ENCODE measurements around the gene HRH3.

The HRH3 gene

GRCh38 chr20:62228982-62229545 is 9.0 kb upstream of the HRH3 start:
- no peak for DNase-seq

DNA sequence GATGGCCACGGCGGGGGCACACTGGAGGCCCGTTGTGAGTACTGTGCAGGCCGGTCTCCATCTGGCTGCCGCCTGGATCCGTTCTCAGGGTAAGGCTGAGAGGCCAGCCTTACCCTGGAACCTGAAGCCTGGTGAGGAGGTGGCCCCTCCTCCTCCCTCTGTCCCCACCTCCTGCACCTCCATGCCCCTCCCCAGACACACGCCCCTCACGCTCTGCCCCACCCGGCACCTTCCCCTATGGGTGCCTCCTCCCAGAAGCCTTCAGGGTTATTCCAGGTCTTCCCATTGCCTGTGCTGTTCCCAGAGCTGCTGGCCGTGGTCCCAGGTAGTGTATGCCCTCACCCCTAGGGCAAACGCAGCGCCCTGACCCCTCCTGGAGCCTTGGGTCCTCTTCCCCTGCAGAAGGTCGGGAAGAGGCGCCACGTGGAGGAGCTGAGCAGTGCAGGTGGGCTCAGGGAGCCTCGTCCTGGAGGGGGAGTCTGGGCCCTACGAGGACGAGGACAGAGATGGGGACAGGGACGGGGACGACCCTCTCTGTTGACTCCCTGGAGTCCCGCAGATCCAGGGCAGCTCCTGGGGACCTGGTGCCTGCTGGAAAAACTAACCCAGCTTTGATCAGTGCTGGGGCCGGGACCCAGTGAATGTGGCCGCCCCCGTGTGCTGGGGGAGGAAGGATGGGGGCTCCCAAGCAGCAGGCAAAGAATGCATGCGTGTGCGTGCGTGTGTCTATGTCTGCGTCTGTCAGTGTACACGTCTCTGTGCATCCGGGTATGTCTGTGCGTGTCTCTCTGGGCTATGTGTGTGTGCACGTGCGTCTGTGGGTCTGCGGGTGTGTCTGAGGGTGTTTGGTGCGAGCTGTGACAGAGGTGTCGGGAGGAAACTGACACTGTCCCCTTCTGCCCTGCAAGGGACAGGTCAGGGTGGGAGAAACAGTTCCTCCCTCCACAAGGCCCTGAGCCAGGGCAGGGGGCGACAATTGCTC is 8.2 kb upstream of the HRH3 start:
- DNase-seq, result no peak

GRCh38 chr20:62227591-62227976 is 7.5 kb upstream of the HRH3 start:
- DNase-seq, result no peak

GRCh38 chr20:62226707-62227590 is 6.9 kb upstream of the HRH3 start:
- no peak for DNase-seq

- DNase-seq, result no peak
These were observed 6.0 kb upstream of the HRH3 start for GRCh38 chr20:62225820-62226635.

- DNase-seq, result no peak
These were observed 4.9 kb upstream of the HRH3 start for GRCh38 chr20:62225026-62225425.

DNA sequence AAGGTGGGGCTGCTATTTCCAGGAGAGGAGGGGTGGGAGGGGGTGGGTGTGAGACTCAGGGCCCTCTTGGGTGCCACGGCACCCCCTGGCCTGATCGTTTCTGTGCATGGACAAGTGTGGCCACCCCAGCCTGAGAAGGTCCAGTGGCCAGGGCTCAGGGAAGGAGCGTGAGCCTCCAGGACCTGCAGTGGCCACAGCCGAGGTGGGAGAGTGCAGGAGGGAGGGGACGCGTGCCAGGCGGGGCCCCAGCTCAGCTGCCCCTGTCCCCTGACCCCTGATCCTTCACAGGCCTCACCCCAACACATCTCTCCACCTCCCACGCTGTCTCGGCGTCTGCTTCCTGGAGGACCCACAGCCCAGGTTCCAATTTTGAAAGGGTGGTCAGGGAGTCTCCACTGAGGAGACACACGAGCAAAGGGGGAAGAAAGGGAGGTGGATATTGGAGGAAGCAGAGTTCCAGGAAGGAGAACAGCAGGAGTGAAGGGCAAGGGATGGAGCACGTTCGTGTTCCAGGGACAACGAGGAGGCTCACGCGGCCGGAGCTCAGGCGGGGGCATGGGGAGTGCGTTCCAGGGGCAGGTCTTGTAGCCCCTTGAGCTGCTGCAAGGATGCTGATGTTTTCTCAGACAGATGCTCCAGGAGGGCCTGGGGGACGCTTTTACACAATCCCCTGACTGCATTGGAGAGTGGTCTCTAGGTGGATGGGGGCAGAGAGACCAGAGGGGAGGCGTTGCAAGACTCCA is 4.2 kb upstream of the HRH3 start:
- DNase-seq, result no peak

DNA sequence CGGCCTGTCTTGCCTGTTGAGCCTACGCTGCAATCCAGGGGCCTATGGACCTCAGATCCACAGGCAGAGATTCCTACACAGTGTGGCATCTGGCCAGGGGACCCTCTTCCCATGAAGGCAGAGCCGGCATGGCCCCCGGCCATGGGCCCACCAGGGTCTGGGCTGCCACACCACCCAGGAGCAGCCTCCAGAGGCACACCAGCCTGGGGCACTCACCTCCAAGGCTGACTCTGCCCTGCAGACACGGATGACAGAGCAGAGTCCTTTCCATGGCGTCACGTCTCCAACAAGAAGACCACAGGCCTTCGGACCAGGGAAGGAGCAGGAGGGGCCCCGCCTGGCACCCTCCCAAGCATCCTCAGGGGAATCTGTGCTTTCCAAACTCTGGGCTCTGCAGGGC is 3.5 kb upstream of the HRH3 start:
- DNase-seq, result no peak

DNA sequence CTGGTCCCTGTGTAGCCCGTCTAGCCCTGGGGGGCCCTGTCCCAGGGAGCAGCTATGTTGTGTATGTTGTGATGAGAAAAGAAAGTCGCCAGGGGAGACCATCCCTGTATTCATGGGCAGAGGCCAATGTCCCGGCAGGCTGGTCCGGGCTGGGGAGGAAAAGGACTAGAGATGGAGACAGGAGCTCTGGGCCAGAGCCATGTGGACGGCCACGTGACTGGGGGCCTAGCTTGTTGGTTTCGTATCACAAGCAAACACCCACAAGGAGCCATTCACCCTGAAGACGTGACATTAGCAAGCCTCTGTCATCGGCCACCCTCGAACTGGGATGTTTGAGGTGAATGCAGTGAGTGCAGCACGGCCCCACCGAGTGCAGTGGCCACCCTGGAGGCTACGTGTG is 2.9 kb upstream of the HRH3 start:
- no peak for DNase-seq

DNA sequence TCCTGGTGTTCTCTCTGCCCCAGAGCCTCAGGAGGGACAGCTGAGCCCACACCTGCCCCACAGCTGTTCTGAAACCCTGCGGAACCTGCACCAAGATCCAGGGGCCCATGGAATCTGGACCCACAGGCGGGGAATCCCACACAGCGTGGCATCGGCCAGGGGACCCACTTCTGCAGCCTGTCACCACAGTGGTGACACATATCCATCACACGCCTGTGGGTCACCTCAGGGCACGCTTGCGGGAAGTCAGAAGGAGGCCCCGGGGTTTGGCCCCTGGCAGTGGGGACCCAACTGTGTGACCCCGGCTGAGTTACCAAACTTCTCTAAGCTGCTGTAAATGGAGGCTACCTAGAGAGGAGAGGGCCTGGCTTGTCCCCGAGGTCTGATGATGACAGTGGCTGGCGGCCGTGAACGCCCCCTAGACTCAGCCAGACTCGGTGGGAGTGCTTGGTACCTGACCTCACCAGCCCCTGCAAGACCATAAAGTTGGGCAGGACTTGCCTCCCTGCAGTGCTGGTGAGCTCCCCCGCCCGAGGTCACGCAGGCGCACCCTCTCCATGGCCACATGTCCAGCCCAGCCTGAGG is 2.3 kb upstream of the HRH3 start:
- no peak for DNase-seq

DNA sequence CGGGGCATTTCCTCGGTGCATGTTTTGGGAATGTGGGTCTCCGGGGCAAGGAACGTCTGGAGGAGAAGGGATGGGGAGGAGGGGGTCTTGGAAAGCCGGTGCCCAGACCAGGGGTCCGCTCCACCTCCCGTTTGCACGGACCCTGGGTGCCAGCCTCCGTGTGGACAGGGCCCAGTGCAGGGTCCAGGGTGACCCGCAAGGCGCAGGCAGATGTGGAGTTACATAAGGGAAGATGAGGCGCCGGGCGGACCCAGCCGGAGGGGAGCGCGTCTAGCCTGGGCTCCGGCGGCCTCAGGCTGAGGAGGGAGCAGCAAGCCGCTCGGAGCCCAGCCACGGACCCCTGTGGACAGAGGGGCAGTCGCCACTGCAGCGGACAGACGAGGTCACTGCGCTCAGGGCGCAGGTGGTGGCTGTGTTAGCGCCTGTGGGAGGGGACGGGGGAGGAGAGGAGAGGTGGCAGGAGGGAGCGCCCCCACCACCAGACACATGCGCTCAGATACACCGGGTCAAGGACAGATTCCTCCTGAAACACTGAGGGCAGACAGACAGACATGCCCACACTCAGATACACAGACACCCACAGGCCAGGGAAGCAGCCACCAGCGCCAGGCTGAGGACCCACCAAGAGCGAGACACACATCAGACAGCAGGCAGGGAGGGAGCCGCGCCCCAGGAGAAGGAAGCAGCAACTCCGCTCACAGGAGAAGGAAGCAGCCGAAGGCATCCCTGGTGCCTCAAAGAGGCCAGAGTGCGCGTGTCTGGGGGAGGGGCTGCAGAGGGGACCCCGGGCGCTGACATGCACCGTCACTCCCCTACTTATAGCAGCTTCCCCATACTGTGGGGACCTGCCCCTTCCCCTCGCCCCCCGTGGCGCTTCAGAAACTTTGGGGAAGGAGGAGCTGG is 839 bp upstream of the HRH3 start:
- DNase-seq, result no peak

DNA sequence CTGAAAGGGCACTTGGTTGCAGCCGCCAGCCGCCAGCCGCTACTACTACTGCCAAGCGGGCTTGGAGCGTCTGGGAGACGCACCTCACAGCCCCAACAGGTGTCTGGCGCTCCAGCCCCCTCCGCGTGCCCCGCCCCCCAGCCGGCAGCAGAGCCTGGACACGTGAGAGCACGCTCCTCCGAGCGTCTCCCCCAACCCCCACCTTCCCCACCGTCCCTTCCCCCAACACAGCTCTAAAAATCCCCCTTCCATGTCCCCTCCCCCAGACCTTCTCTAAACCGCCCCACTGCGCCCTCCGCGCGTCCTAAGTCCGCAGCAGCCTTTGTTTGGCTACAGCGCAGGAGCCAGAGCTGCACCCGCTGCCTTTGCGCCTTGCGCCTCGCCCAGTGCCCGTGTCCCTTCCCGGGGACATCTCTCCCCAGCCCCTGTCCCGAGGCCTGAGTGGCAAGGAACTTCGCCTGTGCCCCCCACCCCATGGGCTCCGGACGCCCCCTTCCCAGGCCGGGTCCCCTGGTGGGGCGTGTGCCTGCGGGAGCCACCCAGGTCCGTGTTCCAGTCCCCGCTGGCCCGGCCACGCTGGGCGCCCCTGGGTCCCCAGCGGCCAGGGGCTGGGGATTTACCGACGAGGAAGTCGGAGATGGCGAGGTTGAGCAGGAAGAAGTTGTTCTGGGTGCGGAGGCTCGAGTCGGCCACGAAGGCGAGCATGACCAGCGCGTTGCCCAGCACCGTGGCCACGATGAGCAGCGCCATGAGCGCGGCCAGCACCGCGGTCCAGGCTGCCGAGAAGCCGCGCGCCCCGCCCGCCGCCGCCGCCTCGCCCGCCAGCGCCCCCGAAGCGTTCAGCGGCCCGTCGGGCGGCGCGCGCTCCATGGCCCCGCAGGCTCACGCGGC is 732 bp downstream of the HRH3 start:
- no peak for DNase-seq

GRCh38 chr20:62217913-62218773 is 1.9 kb downstream of the HRH3 start:
- no peak for DNase-seq

GRCh38 chr20:62216636-62217566 is 3.2 kb downstream of the HRH3 start:
- no peak for DNase-seq

- no peak for DNase-seq
These were observed 4.0 kb downstream of the HRH3 start for GRCh38 chr20:62215991-62216635.
